Measurements from ENCODE around the gene MSX2.

MSX2 gene

GRCh38 chr5:174724484-174725260 lies at the start of gene MSX2:
TSS of gene MSX2 (plus strand) at chr5:174724582. CDS start at chr5:174724660, 78 bp downstream.
- ATAC-seq = peak; percentile 52
- peak; percentile 36 for DNase-seq

- ATAC-seq (no peak), DNase-seq (no peak)
Measured at GRCh38 chr5:174675110-174675509, 49.3 kb upstream of the MSX2 start.

- ATAC-seq (no peak), DNase-seq (no peak)
Measured at GRCh38 chr5:174675916-174676315, 48.5 kb upstream of the MSX2 start.

GRCh38 chr5:174678107-174678506 lies 46.3 kb upstream of the MSX2 start:
- no peak for ATAC-seq

GRCh38 chr5:174680901-174681565 lies 43.3 kb upstream of the MSX2 start:
- ATAC-seq (no peak), DNase-seq (no peak)

More at GRCh38 chr5:174678107-174678506, 46.3 kb upstream of the MSX2 start:
- no peak for DNase-seq

GRCh38 chr5:174687503-174687902 lies 36.9 kb upstream of the MSX2 start:
- DNase-seq (no peak), ATAC-seq (no peak)

GRCh38 chr5:174688441-174689354 lies 35.7 kb upstream of the MSX2 start:
- ATAC-seq (no peak), DNase-seq (no peak)

- DNase-seq = no peak
- no peak for ATAC-seq
Measured at GRCh38 chr5:174690271-174690670, 34.1 kb upstream of the MSX2 start.

- DNase-seq (no peak), ATAC-seq (no peak)
Measured at GRCh38 chr5:174692381-174692780, 32.0 kb upstream of the MSX2 start.

- ATAC-seq = no peak
- DNase-seq = no peak
Measured at GRCh38 chr5:174692982-174693422, 31.4 kb upstream of the MSX2 start.

- no peak for DNase-seq
- ATAC-seq = no peak
Measured at GRCh38 chr5:174693697-174694385, 30.5 kb upstream of the MSX2 start.

GRCh38 chr5:174694611-174695010 lies 29.8 kb upstream of the MSX2 start:
- ATAC-seq = no peak
- DNase-seq = no peak

- ATAC-seq = no peak
- no peak for DNase-seq
Measured at GRCh38 chr5:174698156-174698555, 26.2 kb upstream of the MSX2 start.

GRCh38 chr5:174699131-174699530 lies 25.3 kb upstream of the MSX2 start:
- DNase-seq (no peak), ATAC-seq (no peak)

- ATAC-seq (no peak), DNase-seq (no peak)
Measured at GRCh38 chr5:174706997-174707572, 17.3 kb upstream of the MSX2 start.

GRCh38 chr5:174707671-174708070 lies 16.7 kb upstream of the MSX2 start:
- ATAC-seq (no peak), DNase-seq (no peak)

- no peak for DNase-seq
- no peak for ATAC-seq
Measured at GRCh38 chr5:174708476-174709207, 15.7 kb upstream of the MSX2 start.

- ATAC-seq (no peak), DNase-seq (no peak)
Measured at GRCh38 chr5:174714751-174715150, 9.6 kb upstream of the MSX2 start.

- no peak for ATAC-seq
- DNase-seq = no peak
Measured at GRCh38 chr5:174715804-174716203, 8.6 kb upstream of the MSX2 start.

- ATAC-seq = no peak
- DNase-seq = no peak
Measured at GRCh38 chr5:174717826-174718455, 6.4 kb upstream of the MSX2 start.

All from stimulated activated naive CD8-positive, alpha-beta T cell treated with anti-CD3 and anti-CD28 coated beads, Interleukin-15, Interleukin-2, amounts not matched to agents 100 U/mL and 50 U/mL, for 24 hours (primary cell).